Keratinocyte (primary cell): ENCODE data around the gene FBLIM1.

ENCODE experiments used
- CTCF ChIP-seq, 3 experiments: IDR thresholded peaks in 1 of 3; conservative IDR thresholded peaks in 1 of 3; optimal IDR thresholded peaks in 1 of 3; 2 replicates in 2 of 3; 3 replicates in 1 of 3; pipeline versions ENCODE3 to v1.5.1; 2011; ENCODE audit warnings: low read length in 3 of 3, mild to moderate bottlenecking in 3 of 3, moderate library complexity in 2 of 3, control low read depth in 1 of 3, inconsistent platforms in 1 of 3; ENCODE audit not compliant: insufficient read depth in 2 of 3; ENCODE audit errors: extremely low read depth in 1 of 3
- EZH2 ChIP-seq: IDR thresholded peaks from one replicate; pipeline ENCODE4 v1.6.1; 2012; ENCODE audit warnings: inconsistent platforms, mild to moderate bottlenecking, low read length, moderate library complexity

GRCh38 chr1:15738416-15739113 is 20.0 kb upstream of the FBLIM1 start:
- TF ChIP-seq CTCF (optimal IDR thresholded peaks at IDR 0.05 in 1 of 3, IDR thresholded peaks at IDR 0.05 in 1 of 3, conservative IDR thresholded peaks at IDR 0.05 in 1 of 3; ENCODE audit: extremely low read depth in 1 of 3, insufficient read depth in 2 of 3, low read length in 3 of 3), result no peak
- TF ChIP-seq EZH2, result no peak
